ENCODE measurements around the gene ZNF483.

- TF ChIP-seq CTCF (IDR thresholded peaks at IDR 0.05), result no peak
- no peak for TF ChIP-seq POLR2A (IDR thresholded peaks at IDR 0.05)
Observed at GRCh38 chr9:111477677-111478076, 47.3 kb upstream of the ZNF483 start.

Data from body of pancreas (tissue), 4 donors.